Sigmoid colon (tissue), 7 donors: ENCODE measurements around the gene MAP2. TPM values are rescaled to one million over a fixed set of nuclear protein-coding genes. Genes with fewer than 3 reads are reported as not detected.

Experiments
- DNase-seq: peaks from one replicate; pipeline ENCODE4 v3.0.0-alpha.2; 2019
- H3K27ac ChIP-seq, 4 donors: fragments of 200-600 bp; sonication (generic); one replicate each; pipeline ENCODE4 v1.5.1; 2016 to 2019; ENCODE audit warnings: mild to moderate bottlenecking in 1 of 4
- H3K27me3 ChIP-seq, 3 donors: fragments of 200-600 bp; sonication (generic); one replicate each; pipeline ENCODE4 v1.5.1; 2019; ENCODE audit warnings: mild to moderate bottlenecking in 1 of 3
- H3K36me3 ChIP-seq, 4 donors: fragments of 200-600 bp; sonication (generic); one replicate each; pipeline ENCODE4 v1.5.1; 2016 to 2019
- H3K4me1 ChIP-seq, 4 donors: fragments of 200-600 bp; sonication (generic); one replicate each; pipeline ENCODE4 v1.5.1; 2017 to 2019
- H3K4me3 ChIP-seq, 4 donors: fragments of 200-600 bp; sonication (generic); one replicate each; pipeline ENCODE4 v1.5.1; 2017 to 2019; ENCODE audit warnings: mild to moderate bottlenecking in 2 of 4, moderate library complexity in 1 of 4
- H3K9me3 ChIP-seq, 4 donors: fragments of 200-600 bp in 3 of 4; sonication (generic) in 3 of 4; one replicate each; pipeline versions ENCODE4 v1.5.1 to v1.6.1; 2013 to 2019
- CTCF ChIP-seq, 4 experiments: fragments of 450-650 bp in 3 of 4; fragments of 200-600 bp in 1 of 4; IDR thresholded peaks; one replicate each; pipeline ENCODE4 v1.5.1; 2016 to 2019; ENCODE audit warnings: antibody characterized with exemption in 4 of 4, mild to moderate bottlenecking in 3 of 4, moderate library complexity in 2 of 4
- EP300 ChIP-seq, 4 donors: sonication (generic); formaldehyde crosslinking; IDR thresholded peaks; one replicate each; pipeline ENCODE4 v1.6.1; 2017; ENCODE audit warnings: antibody characterized with exemption in 4 of 4
- POLR2A ChIP-seq, 2 donors: fragments of 450-650 bp; IDR thresholded peaks; one replicate each; pipeline ENCODE4 v1.6.1; 2016; ENCODE audit warnings: antibody characterized with exemption in 2 of 2, mild to moderate bottlenecking in 2 of 2, moderate library complexity in 2 of 2
- POLR2AphosphoS5 ChIP-seq, 4 donors: sonication (generic); formaldehyde crosslinking; IDR thresholded peaks; one replicate each; pipeline ENCODE4 v1.6.1; 2017; ENCODE audit warnings: antibody characterized with exemption in 4 of 4
- WGBS, 2 donors: extraction: QIAGEN DNeasy Blood & Tissue Kit; methylation state at CpG; one replicate each; pipeline ENCODE4 v1.1.7; 2013; 5-methylcytosine and 5-hydroxymethylcytosine counted together
- intact Hi-C: fragments of 100-400 bp; cut with DNase I; formaldehyde crosslinking; loops from one replicate; pipeline ENCODE4 v1.15.1; 2023
- polyA plus RNA-seq, 3 donors: library from polyadenylated mRNA; stranded (reverse); fragments of 200-250 nt; gene quantifications; one replicate each; pipeline ENCODE4 v1.2.3, GENCODE V29; 2013
- total RNA-seq, 4 donors: library from RNA; depleted of rRNA; stranded (reverse); fragments of >200 nt; gene quantifications; one replicate each; pipeline ENCODE4 v1.1.0, GENCODE V29; 2016
- donor health status: healthy with polysubstance abuse.
- donor health status: Bipolar disorder and iron deficiency.
- donor health status: healthy.

Gene MAP2
- total and polyA plus RNA-seq, 7 donors: 0.46 to 21.8 (median 8.4) TPM

- DNase-seq: no peak
- TF ChIP-seq POLR2AphosphoS5 (IDR thresholded peaks at IDR 0.05) (no peak), CTCF (IDR thresholded peaks at IDR 0.05) (no peak), EP300 (IDR thresholded peaks at IDR 0.05) (no peak), POLR2A (IDR thresholded peaks at IDR 0.05) (no peak)
- Histone ChIP-seq H3K36me3 (no peaks in the 10 kb centered on the region), H3K4me1 (no peaks in the 10 kb centered on the region), H3K9me3 (no peaks in the 10 kb centered on the region), H3K27ac (no peak overlapping the region), H3K4me3 (no peak overlapping the region), H3K27me3 (no peaks in the 10 kb centered on the region)
- WGBS, 2 donors: 51% methylated on average over 9 of the region's 9 CpGs
- intact Hi-C loops: no loop called here
Measured at GRCh38 chr2:209661286-209661894, 237.5 kb downstream of the MAP2 start.

GRCh38 chr2:209662021-209662420, 238.2 kb downstream of the MAP2 start:
- intact Hi-C loops: no loop called here
- Histone ChIP-seq H3K36me3 (no peaks in the 10 kb centered on the region), H3K27me3 (no peaks in the 10 kb centered on the region), H3K9me3 (no peaks in the 10 kb centered on the region), H3K4me3 (no peak overlapping the region), H3K4me1 (no peaks in the 10 kb centered on the region), H3K27ac (no peak overlapping the region)
- 88 to 90% methylated on average over 7 of the region's 7 CpGs for WGBS, 2 donors
- no peak for TF ChIP-seq CTCF (IDR thresholded peaks at IDR 0.05)
- no peak for TF ChIP-seq POLR2A (IDR thresholded peaks at IDR 0.05)
- no peak for DNase-seq

GRCh38 chr2:209663139-209663538, 239.3 kb downstream of the MAP2 start:
- intact Hi-C loops: no loop called here
- Histone ChIP-seq H3K27ac (no peak overlapping the region), H3K27me3 (no peaks in the 10 kb centered on the region), H3K9me3 (no peaks in the 10 kb centered on the region), H3K4me1 (no peaks in the 10 kb centered on the region), H3K4me3 (no peak overlapping the region), H3K36me3 (no peaks in the 10 kb centered on the region)
- DNase-seq: no peak
- TF ChIP-seq POLR2A (IDR thresholded peaks at IDR 0.05): no peak
- TF ChIP-seq POLR2AphosphoS5 (IDR thresholded peaks at IDR 0.05): no peak
- no peak for TF ChIP-seq CTCF (IDR thresholded peaks at IDR 0.05)
- no peak for TF ChIP-seq EP300 (IDR thresholded peaks at IDR 0.05)
- 35 to 45% methylated on average over 5 of the region's 5 CpGs for WGBS, 2 donors

- 78 to 80% methylated on average over 4 of the region's 4 CpGs for WGBS, 2 donors
- H3K4me3 ChIP-seq: no peak overlapping the region
- no peak for TF ChIP-seq EP300 (IDR thresholded peaks at IDR 0.05)
- no peak for TF ChIP-seq POLR2A (IDR thresholded peaks at IDR 0.05)
- no peak for TF ChIP-seq POLR2AphosphoS5 (IDR thresholded peaks at IDR 0.05)
- no peak for TF ChIP-seq CTCF (IDR thresholded peaks at IDR 0.05)
- H3K4me1 ChIP-seq: no peaks in the 10 kb centered on the region
- intact Hi-C loops: no loop called here
- DNase-seq: no peak
- H3K9me3 ChIP-seq: no peaks in the 10 kb centered on the region
- H3K27me3 ChIP-seq: no peaks in the 10 kb centered on the region
- H3K36me3 ChIP-seq: no peaks in the 10 kb centered on the region
- H3K27ac ChIP-seq: no peak overlapping the region
Measured at GRCh38 chr2:209663656-209664055, 239.8 kb downstream of the MAP2 start.

- TF ChIP-seq CTCF (IDR thresholded peaks at IDR 0.05) (no peak), POLR2A (IDR thresholded peaks at IDR 0.05) (no peak), EP300 (IDR thresholded peaks at IDR 0.05) (no peak), POLR2AphosphoS5 (IDR thresholded peaks at IDR 0.05) (no peak)
- H3K27me3 ChIP-seq: no peaks in the 10 kb centered on the region
- 49 to 52% methylated on average over 1 of the region's 1 CpG for WGBS, 2 donors
- H3K9me3 ChIP-seq: no peaks in the 10 kb centered on the region
- H3K4me3 ChIP-seq: no peak overlapping the region
- H3K4me1 ChIP-seq: no peaks in the 10 kb centered on the region
- DNase-seq: no peak
- H3K27ac ChIP-seq: no peak overlapping the region
- intact Hi-C loops: no loop called here
- no peaks in the 10 kb centered on the region for H3K36me3 ChIP-seq
Measured at GRCh38 chr2:209666296-209666695, 242.4 kb downstream of the MAP2 start.
